K562 (cell line): ENCODE results near the gene SFPQ. TPM values are rescaled to one million over a fixed set of nuclear protein-coding genes. Genes with fewer than 3 reads are reported as not detected.
A peak's percentile ranks its signal among the peaks of the same experiment; 100 is the strongest.

Source experiments
- ZNF324 ChIP-seq: fragments of 250-450 bp; sonication (Bioruptor Pico); IDR thresholded peaks from 2 replicates; pipeline ENCODE4 v1.4.0; 2020; ENCODE audit warnings: mild to moderate bottlenecking
- ZNF407 ChIP-seq: fragments of 450-650 bp; IDR thresholded peaks from 2 replicates; pipeline ENCODE4 v1.6.1; 2016; ENCODE audit warnings: low read depth
- polyA plus RNA-seq, 8 experiments: library from polyadenylated mRNA; depleted of rRNA in 4 of 8; stranded (reverse) in 5 of 8; unstranded in 3 of 8; fragments of >200 nt; fragmentation: Nextera tagmentation in 2 of 8; fragmentation: Illumina TruSeq in 1 of 8; extraction: Ambion mirVana in 2 of 8; extraction: Trizol in 1 of 8; gene quantifications; 2 replicates each; pipeline versions ENCODE4 v1.2.1 to v1.2.3, GENCODE V29; 2011 to 2014; ENCODE audit warnings: inconsistent platforms in 1 of 8, missing spikeins in 1 of 8
- total RNA-seq, 7 experiments: library from RNA; depleted of rRNA in 6 of 7; stranded (reverse); fragments of >200 nt in 6 of 7; fragmentation: Illumina TruSeq in 2 of 7; extraction: Trizol in 2 of 7; gene quantifications; 2 replicates each; pipeline versions ENCODE4 v1.2.1 to v1.2.3, GENCODE V29; 2011 to 2021; ENCODE audit warnings: low replicate concordance in 1 of 7
- TF ChIP-seq, protein P1 (sequence below): sonication (generic); formaldehyde crosslinking; IDR thresholded peaks from 2 replicates; pipeline ENCODE4 v1.4.0; 2020; ENCODE audit warnings: mild to moderate bottlenecking, missing genetic modification reagents

The SFPQ gene
- total and polyA plus RNA-seq, 9 of the 15 experiments (the other 6 are each of a cell fraction or from before 2014, with no cell fraction given), result 69.7 to 562 (median 399) TPM

GRCh38 chr1:35192853-35193664 lies at the start of gene SFPQ (continued):
- TF ChIP-seq, protein P1, sequence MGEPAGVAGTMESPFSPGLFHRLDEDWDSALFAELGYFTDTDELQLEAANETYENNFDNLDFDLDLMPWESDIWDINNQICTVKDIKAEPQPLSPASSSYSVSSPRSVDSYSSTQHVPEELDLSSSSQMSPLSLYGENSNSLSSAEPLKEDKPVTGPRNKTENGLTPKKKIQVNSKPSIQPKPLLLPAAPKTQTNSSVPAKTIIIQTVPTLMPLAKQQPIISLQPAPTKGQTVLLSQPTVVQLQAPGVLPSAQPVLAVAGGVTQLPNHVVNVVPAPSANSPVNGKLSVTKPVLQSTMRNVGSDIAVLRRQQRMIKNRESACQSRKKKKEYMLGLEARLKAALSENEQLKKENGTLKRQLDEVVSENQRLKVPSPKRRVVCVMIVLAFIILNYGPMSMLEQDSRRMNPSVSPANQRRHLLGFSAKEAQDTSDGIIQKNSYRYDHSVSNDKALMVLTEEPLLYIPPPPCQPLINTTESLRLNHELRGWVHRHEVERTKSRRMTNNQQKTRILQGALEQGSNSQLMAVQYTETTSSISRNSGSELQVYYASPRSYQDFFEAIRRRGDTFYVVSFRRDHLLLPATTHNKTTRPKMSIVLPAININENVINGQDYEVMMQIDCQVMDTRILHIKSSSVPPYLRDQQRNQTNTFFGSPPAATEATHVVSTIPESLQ (CRISPR knock-in tag), result peak; percentile 29; the same call in 1 of the 2 replicates
- no peak for TF ChIP-seq ZNF324 (CRISPR knock-in tag)
- TF ChIP-seq ZNF407, result no peak
